Measurements from ENCODE around the gene ANXA6.

Gene ANXA6

DNA sequence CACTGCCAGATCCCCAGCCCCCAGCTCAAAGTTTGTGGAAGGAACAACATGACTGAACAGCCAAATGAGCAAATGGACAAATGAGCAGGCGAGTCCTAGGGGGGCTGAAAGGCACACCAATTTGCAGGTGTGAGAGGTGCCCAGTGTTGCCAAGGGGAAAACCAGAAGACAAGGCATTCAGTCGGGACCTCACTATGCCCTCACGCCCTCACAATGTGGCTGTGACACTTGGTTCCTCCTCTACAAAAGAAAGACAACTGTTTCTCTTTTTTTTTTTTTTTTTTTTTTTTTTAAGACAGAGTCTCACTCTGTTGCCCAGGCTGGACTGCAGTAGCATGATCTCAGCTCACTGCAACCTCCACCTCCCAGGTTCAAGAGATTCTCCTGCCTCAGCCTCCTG, 104.7 kb downstream of the ANXA6 start:
- H3K27ac ChIP-seq (ENCODE audit: low read length) = no peak overlapping the region
- no peaks in the 10 kb centered on the region for H3K27me3 ChIP-seq (ENCODE audit: insufficient read depth, low read length)
- H3K9me3 ChIP-seq (ENCODE audit: insufficient read depth, low read depth, low read length) = no peaks in the 10 kb centered on the region
- no peaks in the 10 kb centered on the region for H3K4me1 ChIP-seq (ENCODE audit: insufficient read depth, low read length)
- peaks cover 14% of the 10 kb centered on the region for H3K36me3 ChIP-seq (ENCODE audit: insufficient read depth, low read depth, low read length)
- no peak overlapping the region for H3K9ac ChIP-seq (ENCODE audit: low read depth, low read length)
- no peak overlapping the region for H3K4me3 ChIP-seq (ENCODE audit: low read length)

DNA sequence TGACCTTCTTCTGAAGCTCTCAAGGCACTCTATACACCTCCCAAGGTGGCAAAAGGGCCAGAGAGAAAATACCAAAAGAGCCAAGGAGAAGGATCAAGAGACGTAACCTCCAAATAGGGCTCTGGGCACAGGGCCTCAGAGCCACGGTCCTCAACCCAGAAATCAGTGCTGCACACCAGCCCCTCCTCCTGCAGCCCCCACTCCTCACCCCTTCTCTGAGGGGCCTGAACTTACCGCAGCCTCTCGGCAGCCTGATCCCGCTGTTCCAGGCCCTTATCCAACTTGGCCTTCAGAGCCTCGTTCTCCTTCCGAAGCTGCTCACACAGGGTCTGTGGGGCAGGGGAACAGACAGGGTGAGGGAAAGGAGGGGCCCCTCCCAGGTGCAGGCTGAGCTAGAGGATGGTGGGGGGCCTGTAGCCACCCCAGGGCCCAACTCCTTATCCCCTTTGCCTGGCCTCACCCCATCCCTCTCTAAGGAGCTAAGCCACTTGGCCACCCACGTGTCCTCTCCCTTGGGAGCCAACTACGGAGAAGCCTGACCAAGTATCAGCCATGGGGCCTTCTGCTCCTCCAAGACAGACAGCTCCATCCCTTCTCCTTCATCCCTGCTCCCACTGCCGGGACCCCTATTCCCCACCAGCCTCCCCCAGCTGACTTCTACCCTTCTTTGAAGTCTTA, 105.5 kb downstream of the ANXA6 start:
- Histone ChIP-seq H3K27me3 (ENCODE audit: insufficient read depth, low read length) (no peaks in the 10 kb centered on the region), H3K36me3 (ENCODE audit: insufficient read depth, low read depth, low read length) (peaks cover 16% of the 10 kb centered on the region), H3K9ac (ENCODE audit: low read depth, low read length) (no peak overlapping the region)

DNA sequence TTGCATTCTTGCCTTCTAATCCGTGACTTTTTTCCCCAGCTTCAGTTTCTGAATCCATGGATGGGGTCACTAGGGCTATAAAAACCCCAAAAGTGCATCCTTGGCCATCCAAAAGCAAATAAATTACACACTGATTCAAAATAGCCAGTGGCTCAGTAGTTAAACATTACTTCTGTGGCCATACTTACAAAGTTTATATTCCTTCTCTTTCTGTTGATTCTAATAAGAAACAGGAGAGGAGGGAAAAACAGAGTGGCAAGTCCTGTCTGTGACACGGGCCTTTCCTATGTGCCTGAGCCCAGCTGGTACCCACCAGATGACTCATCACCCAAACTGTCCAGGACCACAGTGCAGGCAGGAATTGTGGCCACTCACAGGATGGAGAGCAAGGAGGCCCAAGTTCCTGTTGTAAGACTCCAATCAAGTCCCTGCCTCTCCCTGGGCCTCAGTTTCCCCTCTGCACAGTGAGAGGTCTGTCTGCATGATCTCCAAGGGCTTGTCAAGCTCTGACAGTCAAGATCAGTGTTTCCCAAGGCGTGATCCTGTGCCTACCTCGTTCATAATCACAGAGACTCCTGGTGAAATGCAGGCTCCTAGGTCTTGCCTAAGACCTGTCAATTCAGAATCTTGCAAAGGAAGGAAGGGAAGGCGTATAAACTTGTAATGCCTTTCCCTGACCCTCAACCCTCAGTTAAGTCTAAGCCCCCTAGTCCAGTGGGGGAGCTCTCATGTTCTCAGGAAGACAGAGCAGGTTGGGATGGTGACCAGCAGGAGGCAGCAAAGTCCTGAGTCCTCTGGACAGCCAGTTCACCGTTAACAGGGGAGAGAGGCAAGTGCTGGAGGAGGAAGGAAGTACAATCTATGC, 106.3 kb downstream of the ANXA6 start:
- Histone ChIP-seq H3K36me3 (ENCODE audit: insufficient read depth, low read depth, low read length) (peaks cover 19% of the 10 kb centered on the region), H3K27me3 (ENCODE audit: insufficient read depth, low read length) (no peaks in the 10 kb centered on the region), H3K9me3 (ENCODE audit: insufficient read depth, low read depth, low read length) (no peaks in the 10 kb centered on the region), H3K4me1 (ENCODE audit: insufficient read depth, low read length) (no peaks in the 10 kb centered on the region), H3K4me3 (ENCODE audit: low read length) (no peak overlapping the region), H3K27ac (ENCODE audit: low read length) (no peak overlapping the region), H3K9ac (ENCODE audit: low read depth, low read length) (no peak overlapping the region)

More for the DNA sequence above, 105.5 kb downstream of the ANXA6 start:
- H3K9me3 ChIP-seq (ENCODE audit: insufficient read depth, low read depth, low read length) = no peaks in the 10 kb centered on the region
- no peak overlapping the region for H3K4me3 ChIP-seq (ENCODE audit: low read length)
- no peaks in the 10 kb centered on the region for H3K4me1 ChIP-seq (ENCODE audit: insufficient read depth, low read length)
- H3K27ac ChIP-seq (ENCODE audit: low read length) = no peak overlapping the region
